K562 (cell line): ENCODE results near the gene TEAD3. TPM values are rescaled to one million over a fixed set of nuclear protein-coding genes. Genes with fewer than 3 reads are reported as not detected.
A peak's percentile ranks its signal among the peaks of the same experiment; 100 is the strongest.

ENCODE experiments used
- ARID1B ChIP-seq: fragments of 450-650 bp; IDR thresholded peaks from 2 replicates; pipeline ENCODE4 v1.6.1; 2016; ENCODE audit warnings: antibody characterized with exemption, mild to moderate bottlenecking, inconsistent platforms
- ATF4 ChIP-seq: fragments of 450-650 bp; formaldehyde crosslinking; IDR thresholded peaks from 2 replicates; pipeline ENCODE4 v1.4.0; 2022; ENCODE audit warnings: mild to moderate bottlenecking, moderate library complexity
- BCOR ChIP-seq: fragments of 450-650 bp; IDR thresholded peaks from 2 replicates; pipeline ENCODE4 v1.6.1; 2016
- CBX2 ChIP-seq: fragments of 200-600 bp; sonication (generic); IDR thresholded peaks from one replicate; pipeline ENCODE4 v1.6.1; 2012; ENCODE audit warnings: mild to moderate bottlenecking, low read length, inconsistent platforms; ENCODE audit not compliant: insufficient read depth, poor library complexity, severe bottlenecking
- FOXP1 ChIP-seq: sonication (generic); formaldehyde crosslinking; IDR thresholded peaks from 2 replicates; pipeline ENCODE4 v1.8.0; 2022; ENCODE audit warnings: mild to moderate bottlenecking, missing genetic modification reagents
- HDAC2 ChIP-seq: fragments of 450-650 bp; IDR thresholded peaks from 2 replicates; pipeline ENCODE4 v1.6.1; 2016; ENCODE audit warnings: mild to moderate bottlenecking
- KLF6 ChIP-seq: fragments of 250-450 bp; sonication (Bioruptor Pico); IDR thresholded peaks from 2 replicates; pipeline ENCODE4 v1.4.0; 2020; ENCODE audit warnings: mild to moderate bottlenecking, moderate library complexity, borderline replicate concordance
- NCOA4 ChIP-seq: fragments of 450-650 bp; IDR thresholded peaks from 2 replicates; pipeline ENCODE4 v1.6.1; 2018; ENCODE audit warnings: mild to moderate bottlenecking; ENCODE audit not compliant: partially characterized antibody
- SMARCA4 ChIP-seq: fragments of 450-650 bp; IDR thresholded peaks from 2 replicates; pipeline ENCODE4 v1.6.1; 2016
- VEZF1 ChIP-seq: fragments of 200-800 bp; sonication (Bioruptor generic); IDR thresholded peaks from 2 replicates; pipeline ENCODE4 v1.6.1; 2017; ENCODE audit warnings: missing genetic modification characterization, missing compliant biosample characterization
- ZBTB1 ChIP-seq: sonication (generic); formaldehyde crosslinking; IDR thresholded peaks from 2 replicates; pipeline ENCODE4 v1.8.1; 2023; ENCODE audit warnings: missing genetic modification reagents, low read depth, mild to moderate bottlenecking, borderline replicate concordance
- ZNF639 ChIP-seq, 2 experiments: fragments of 200-800 bp in 1 of 2; sonication (Bioruptor generic) in 1 of 2; sonication (generic) in 1 of 2; formaldehyde crosslinking in 1 of 2; IDR thresholded peaks in 1 of 2; conservative IDR thresholded peaks in 1 of 2; 2 replicates each; pipeline versions ENCODE4 v1.5.0 to v1.6.1; 2016 to 2020; ENCODE audit warnings: missing compliant biosample characterization in 1 of 2, missing genetic modification characterization in 1 of 2, missing genetic modification reagents in 1 of 2
- polyA plus RNA-seq, 8 experiments: library from polyadenylated mRNA; depleted of rRNA in 4 of 8; stranded (reverse) in 5 of 8; unstranded in 3 of 8; fragments of >200 nt; fragmentation: Nextera tagmentation in 2 of 8; fragmentation: Illumina TruSeq in 1 of 8; extraction: Ambion mirVana in 2 of 8; extraction: Trizol in 1 of 8; gene quantifications; 2 replicates each; pipeline versions ENCODE4 v1.2.1 to v1.2.3, GENCODE V29; 2011 to 2014; ENCODE audit warnings: inconsistent platforms in 1 of 8, missing spikeins in 1 of 8
- total RNA-seq, 7 experiments: library from RNA; depleted of rRNA in 6 of 7; stranded (reverse); fragments of >200 nt in 6 of 7; fragmentation: Illumina TruSeq in 2 of 7; extraction: Trizol in 2 of 7; gene quantifications; 2 replicates each; pipeline versions ENCODE4 v1.2.1 to v1.2.3, GENCODE V29; 2011 to 2021; ENCODE audit warnings: low replicate concordance in 1 of 7
- TF ChIP-seq, protein P1 (sequence below): sonication (generic); formaldehyde crosslinking; IDR thresholded peaks from 2 replicates; pipeline ENCODE4 v1.9.0; 2022; ENCODE audit warnings: mild to moderate bottlenecking, missing genetic modification reagents
- TF ChIP-seq, protein P2 (sequence below), 2 experiments: fragments of 450-650 bp; IDR thresholded peaks; 2 replicates each; pipeline ENCODE4 v1.6.1; 2016

TEAD3 gene
- total and polyA plus RNA-seq, 9 of the 15 experiments (the other 6 are each of a cell fraction or from before 2014, with no cell fraction given) = 0.63 to 13.2 (median 3.3) TPM

DNA sequence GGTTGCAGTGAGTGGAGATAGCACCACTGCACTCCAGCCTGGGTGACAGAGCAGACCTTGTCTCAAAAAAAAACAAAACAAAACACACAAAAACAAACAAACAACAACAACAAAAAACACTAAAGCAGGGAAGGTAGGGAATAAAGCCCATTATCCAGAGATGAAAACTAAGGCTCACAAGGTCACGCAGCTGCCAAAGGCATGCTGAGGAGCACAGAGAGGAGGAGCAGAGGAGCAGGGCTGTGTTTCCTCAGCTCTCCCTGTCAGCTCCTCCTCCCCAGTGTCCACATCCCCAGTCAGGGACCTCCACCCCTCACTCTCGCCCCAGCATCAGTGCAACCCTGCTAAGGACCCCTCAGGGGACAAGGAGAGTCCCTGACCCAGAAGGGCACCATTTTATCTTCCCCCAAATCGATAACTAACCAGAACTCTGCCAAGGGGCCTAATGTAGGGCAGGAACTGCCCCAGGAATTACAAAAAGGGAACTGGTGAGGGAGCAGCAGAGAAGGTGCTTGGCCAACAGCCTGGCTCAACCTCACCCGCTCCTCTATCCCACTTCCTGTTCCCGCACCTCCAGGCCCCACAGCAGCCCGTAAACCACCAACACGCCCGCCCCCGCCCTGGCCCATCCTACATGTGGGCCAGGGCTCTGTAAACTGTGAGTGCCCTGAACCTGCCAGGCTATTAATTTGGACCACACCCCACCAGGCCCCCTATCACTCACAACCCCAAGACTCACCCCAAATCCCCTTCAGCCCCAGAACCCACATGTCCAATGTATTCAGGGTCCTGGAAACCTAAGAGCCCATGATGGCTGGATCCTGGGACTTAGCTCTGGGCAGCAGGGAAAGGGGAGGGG lies 9.0 kb downstream of the TEAD3 start (continued):
- TF ChIP-seq ZBTB1 (CRISPR knock-in tag) (no peak), ATF4 (no peak), NCOA4 (peak; percentile 34), CBX2 (no peak), VEZF1 (CRISPR knock-in tag) (peak; percentile 60), ARID1B (0 out of 2 replicates have a peak, but pooled peaks have one; percentile 7), SMARCA4 (0 out of 2 replicates have a peak, but pooled peaks have one; percentile 15), ZNF639 (CRISPR knock-in tag; conservative IDR thresholded peaks at IDR 0.05 in 1 of 2, IDR thresholded peaks at IDR 0.05 in 1 of 2) (0 out of 4 replicates have a peak, but pooled peaks of 1 of the 2 experiments have one; percentile 33), FOXP1 (CRISPR knock-in tag) (no peak), HDAC2 (0 out of 2 replicates have a peak, but pooled peaks have one; percentile 64), KLF6 (no peak), BCOR (peak; percentile 83)
- TF ChIP-seq, protein P1, sequence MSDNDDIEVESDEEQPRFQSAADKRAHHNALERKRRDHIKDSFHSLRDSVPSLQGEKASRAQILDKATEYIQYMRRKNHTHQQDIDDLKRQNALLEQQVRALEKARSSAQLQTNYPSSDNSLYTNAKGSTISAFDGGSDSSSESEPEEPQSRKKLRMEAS (CRISPR knock-in tag) = peak; percentile 14; the same call in 1 of the 2 replicates
- TF ChIP-seq, protein P2, sequence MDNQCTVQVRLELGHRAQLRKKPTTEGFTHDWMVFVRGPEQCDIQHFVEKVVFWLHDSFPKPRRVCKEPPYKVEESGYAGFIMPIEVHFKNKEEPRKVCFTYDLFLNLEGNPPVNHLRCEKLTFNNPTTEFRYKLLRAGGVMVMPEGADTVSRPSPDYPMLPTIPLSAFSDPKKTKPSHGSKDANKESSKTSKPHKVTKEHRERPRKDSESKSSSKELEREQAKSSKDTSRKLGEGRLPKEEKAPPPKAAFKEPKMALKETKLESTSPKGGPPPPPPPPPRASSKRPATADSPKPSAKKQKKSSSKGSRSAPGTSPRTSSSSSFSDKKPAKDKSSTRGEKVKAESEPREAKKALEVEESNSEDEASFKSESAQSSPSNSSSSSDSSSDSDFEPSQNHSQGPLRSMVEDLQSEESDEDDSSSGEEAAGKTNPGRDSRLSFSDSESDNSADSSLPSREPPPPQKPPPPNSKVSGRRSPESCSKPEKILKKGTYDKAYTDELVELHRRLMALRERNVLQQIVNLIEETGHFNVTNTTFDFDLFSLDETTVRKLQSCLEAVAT (IDR thresholded peaks at IDR 0.05) = peak in 1 of 2 experiments; percentile 68; a peak in 2 of 4 replicates
